HG02759 (cell line): ENCODE data around the gene DGKE.

Experiments used
- ATAC-seq: cut with Tn5 transposase; IDR thresholded peaks from one replicate; pipeline ENCODE4 v1.9.1; 2021; ENCODE audit warnings: mild to moderate bottlenecking, moderate library complexity; ENCODE audit not compliant: unreplicated experiment

The DGKE gene

GRCh38 chr17:56812901-56813388 is 21.0 kb upstream of the DGKE start:
- no peak for ATAC-seq

GRCh38 chr17:56815711-56816110 is 18.2 kb upstream of the DGKE start:
- ATAC-seq, result no peak

- ATAC-seq, result no peak
Observed at GRCh38 chr17:56817066-56817465, 16.9 kb upstream of the DGKE start.

- no peak for ATAC-seq
Observed at GRCh38 chr17:56819030-56819429, 14.9 kb upstream of the DGKE start.

- peak; percentile 66 for ATAC-seq
Observed at GRCh38 chr17:56819431-56820145, 14.4 kb upstream of the DGKE start.

- no peak for ATAC-seq
Observed at GRCh38 chr17:56820207-56820606, 13.7 kb upstream of the DGKE start.

- ATAC-seq, result no peak
Observed at GRCh38 chr17:56821847-56822534, 12.0 kb upstream of the DGKE start.

- ATAC-seq, result no peak
Observed at GRCh38 chr17:56822725-56823124, 11.2 kb upstream of the DGKE start.

GRCh38 chr17:56823848-56824247 is 10.1 kb upstream of the DGKE start:
- no peak for ATAC-seq

- no peak for ATAC-seq
Observed at GRCh38 chr17:56824503-56824902, 9.4 kb upstream of the DGKE start.

GRCh38 chr17:56826611-56827414 is 7.1 kb upstream of the DGKE start:
- no peak for ATAC-seq

GRCh38 chr17:56830726-56831368 is 3.1 kb upstream of the DGKE start:
- ATAC-seq, result no peak

- ATAC-seq, result no peak
Observed at GRCh38 chr17:56831369-56832095, 2.4 kb upstream of the DGKE start.

- no peak for ATAC-seq
Observed at GRCh38 chr17:56832446-56832845, 1.5 kb upstream of the DGKE start.

- ATAC-seq, result peak; percentile 56
Observed at GRCh38 chr17:56833057-56833808, 718 bp upstream of the DGKE start.

GRCh38 chr17:56834380-56835263 is 671 bp downstream of the DGKE start:
- ATAC-seq, result peak; percentile 30

- ATAC-seq, result no peak
Observed at GRCh38 chr17:56835264-56835585, 1.3 kb downstream of the DGKE start.

- ATAC-seq, result no peak
Observed at GRCh38 chr17:56838687-56839086, 4.7 kb downstream of the DGKE start.

GRCh38 chr17:56842577-56842976 is 8.6 kb downstream of the DGKE start:
- ATAC-seq, result no peak
